ENCODE results near the gene KRTAP10-11. TPM values are rescaled to one million over a fixed set of nuclear protein-coding genes. Genes with fewer than 3 reads are reported as not detected.

The KRTAP10-11 gene
- total RNA-seq, 1 donor: not detected

GRCh38 chr21:44653123-44653522 is 6.9 kb downstream of the KRTAP10-11 start:
- H3K4me3 ChIP-seq (ENCODE audit: low read depth, low read length): no peak overlapping the region
- TF ChIP-seq CTCF (IDR thresholded peaks at IDR 0.05; ENCODE audit: insufficient read depth, low read length): no peak
- DNase-seq (ENCODE audit: low read depth): no peak

- TF ChIP-seq CTCF (IDR thresholded peaks at IDR 0.05; ENCODE audit: insufficient read depth, low read length): no peak
- no peak for DNase-seq (ENCODE audit: low read depth)
- H3K4me3 ChIP-seq (ENCODE audit: low read depth, low read length): no peak overlapping the region
These were observed 7.7 kb downstream of the KRTAP10-11 start for GRCh38 chr21:44653656-44654575.

- no peak for TF ChIP-seq CTCF (IDR thresholded peaks at IDR 0.05; ENCODE audit: insufficient read depth, low read length)
- no peak for DNase-seq (ENCODE audit: low read depth)
- H3K4me3 ChIP-seq (ENCODE audit: low read depth, low read length): no peak within 1 kb of the TSS
These were observed 8.5 kb downstream of the KRTAP10-11 start, which contains the start of gene KRTAP12-4 for GRCh38 chr21:44654576-44655175. KRTAP12-4 (minus strand) TSS chr21:44654659; CDS start chr21:44654614, 45 bp downstream.

- TF ChIP-seq CTCF (IDR thresholded peaks at IDR 0.05; ENCODE audit: insufficient read depth, low read length): no peak
- H3K4me3 ChIP-seq (ENCODE audit: low read depth, low read length): no peak overlapping the region
- DNase-seq (ENCODE audit: low read depth): no peak
These were observed 10.7 kb downstream of the KRTAP10-11 start for GRCh38 chr21:44656868-44657267.

GRCh38 chr21:44657635-44658540 is 11.7 kb downstream of the KRTAP10-11 start, which contains the start of gene KRTAP12-3:
KRTAP12-3 (plus strand) TSS chr21:44657932; CDS start chr21:44657980, 48 bp downstream.
- no peak within 1 kb of the TSS for H3K4me3 ChIP-seq (ENCODE audit: low read depth, low read length)
- TF ChIP-seq CTCF (IDR thresholded peaks at IDR 0.05; ENCODE audit: insufficient read depth, low read length): no peak
- DNase-seq (ENCODE audit: low read depth): no peak

- TF ChIP-seq CTCF (IDR thresholded peaks at IDR 0.05; ENCODE audit: insufficient read depth, low read length): no peak
- DNase-seq (ENCODE audit: low read depth): no peak
- no peak overlapping the region for H3K4me3 ChIP-seq (ENCODE audit: low read depth, low read length)
These were observed 12.3 kb downstream of the KRTAP10-11 start for GRCh38 chr21:44658541-44658910.

Data from fibroblast of the aortic adventitia (primary cell).